ENCODE results near the gene RPL27A. TPM values are rescaled to one million over a fixed set of nuclear protein-coding genes. Genes with fewer than 3 reads are reported as not detected.
A peak's percentile ranks its signal among the peaks of the same experiment; 100 is the strongest.

The RPL27A gene
- total RNA-seq, 1 donor from 2014 or later = 679 TPM

DNA sequence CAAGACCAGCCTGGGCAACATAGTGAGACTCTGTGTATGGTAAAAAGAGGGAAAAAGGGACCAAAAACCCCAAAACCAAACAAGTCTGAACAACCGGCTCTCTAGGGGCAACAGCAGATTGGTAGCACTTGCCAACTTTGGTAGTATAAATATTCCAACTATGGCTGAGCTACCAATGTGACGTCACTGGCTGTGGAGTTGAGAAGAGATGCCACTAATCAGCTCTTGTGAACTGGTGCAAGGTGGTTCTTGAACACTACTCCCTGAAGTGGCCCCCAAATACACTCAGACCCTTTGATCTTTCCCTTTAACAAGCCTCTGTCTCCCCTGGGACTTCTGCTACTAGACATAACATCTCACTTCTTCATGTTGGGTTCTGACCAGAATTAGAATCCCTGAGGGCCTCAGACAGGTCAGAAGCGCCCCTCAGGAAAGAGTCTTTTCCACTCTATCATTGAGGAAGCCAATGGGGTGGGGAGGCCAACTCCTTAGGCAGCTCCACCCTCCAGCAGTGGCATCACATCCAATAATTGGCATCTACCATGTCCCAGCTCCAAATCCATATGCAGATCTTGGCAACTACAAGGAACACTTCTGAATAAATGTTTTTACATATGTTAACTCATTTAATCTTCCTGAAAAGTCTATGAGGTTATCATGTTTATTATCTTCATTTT is 49.2 kb downstream of the RPL27A start:
- ATAC-seq (no peak), DNase-seq (ENCODE audit: missing footprints) (no peak)
- intact Hi-C loops (cut with DNase I) = no loop called here

DNA sequence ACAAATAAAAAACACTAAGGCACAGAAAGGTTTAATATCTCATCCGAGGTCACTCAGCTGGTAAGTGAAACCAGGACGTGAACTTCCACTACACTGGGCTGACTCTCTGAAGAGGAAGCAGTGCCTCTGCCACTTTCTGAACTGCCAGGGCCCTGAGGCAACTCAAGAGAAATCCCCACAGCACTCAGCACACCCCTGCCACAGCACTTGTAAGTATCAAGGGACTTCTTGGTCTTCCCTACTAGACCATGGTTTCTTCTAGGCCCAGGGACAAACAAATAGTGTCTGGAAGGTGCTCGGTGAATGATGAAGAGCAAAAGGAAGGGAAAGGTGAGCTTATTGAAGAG is 49.7 kb downstream of the RPL27A start:
- no peak for DNase-seq (ENCODE audit: missing footprints)
- ATAC-seq = no peak
- intact Hi-C loops (cut with DNase I) = no loop called here

DNA sequence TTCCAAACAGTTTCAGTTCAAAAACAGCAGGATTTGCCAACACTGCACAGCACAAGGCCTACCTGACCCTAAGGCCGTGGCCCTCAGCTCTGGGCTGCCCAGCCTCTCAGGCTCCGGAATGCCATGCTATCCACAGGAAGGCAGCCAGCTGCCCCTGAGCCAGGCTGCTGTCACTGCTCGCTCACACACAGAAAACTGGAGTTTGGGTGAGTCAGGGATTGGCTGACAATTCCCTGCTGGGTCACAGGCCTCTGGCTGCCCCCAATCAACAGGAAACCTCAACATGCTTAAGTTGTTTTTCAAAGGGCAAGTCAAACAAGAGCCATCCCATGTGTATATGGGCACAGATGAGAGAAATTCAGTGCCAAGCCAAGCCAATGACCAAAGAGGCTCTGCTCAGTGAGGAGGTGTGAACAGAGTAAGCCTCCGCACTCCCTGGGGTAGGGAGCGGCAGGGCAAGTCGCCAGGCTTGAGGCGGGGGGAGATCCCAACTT is 50.2 kb downstream of the RPL27A start:
- ATAC-seq (peak; percentile 88), DNase-seq (ENCODE audit: missing footprints) (peak; percentile 81)
- intact Hi-C loops (cut with DNase I) = no loop called here

DNA sequence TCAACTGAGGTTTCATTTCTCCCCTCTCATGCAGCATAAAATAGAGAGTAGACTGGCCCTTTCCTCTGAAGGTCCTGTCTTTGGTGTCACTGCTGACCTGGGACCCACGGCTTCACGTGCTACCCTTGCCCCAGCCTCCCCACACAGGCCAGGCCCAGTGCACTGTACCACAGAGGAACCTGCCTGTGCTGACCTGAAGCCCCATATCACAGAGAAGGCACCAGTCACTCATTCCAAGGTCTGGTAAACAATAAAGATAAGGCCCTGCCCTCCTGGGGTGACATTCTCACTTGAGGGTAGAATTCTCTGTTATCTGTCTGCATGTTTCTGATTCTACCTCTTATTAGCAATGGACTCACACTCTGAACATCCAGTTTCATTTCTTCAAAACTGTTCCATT is 51.3 kb downstream of the RPL27A start:
- no peak for ATAC-seq
- intact Hi-C loops (cut with DNase I) = no loop called here
- no peak for DNase-seq (ENCODE audit: missing footprints)

DNA sequence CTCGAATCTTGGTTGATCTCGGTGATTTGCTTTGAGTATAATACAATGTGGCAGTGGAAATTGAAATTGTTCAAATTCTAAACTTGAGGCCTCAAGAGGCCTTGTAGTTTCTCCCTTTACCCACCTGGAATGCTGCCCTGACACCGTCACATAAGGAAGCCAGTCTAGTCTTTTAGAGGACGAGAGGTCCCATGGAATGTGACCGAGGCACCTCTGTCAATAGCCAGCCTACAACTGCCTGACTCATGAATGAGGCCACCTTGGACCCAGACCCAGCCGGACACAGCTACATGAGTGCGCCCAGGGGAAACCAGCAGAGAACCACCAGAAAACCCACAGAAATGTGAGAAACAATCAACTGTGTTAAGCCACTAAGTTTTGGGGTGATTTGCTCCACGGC is 52.5 kb downstream of the RPL27A start:
- intact Hi-C loops (cut with DNase I) = no loop called here
- no peak for ATAC-seq
- no peak for DNase-seq (ENCODE audit: missing footprints)

DNA sequence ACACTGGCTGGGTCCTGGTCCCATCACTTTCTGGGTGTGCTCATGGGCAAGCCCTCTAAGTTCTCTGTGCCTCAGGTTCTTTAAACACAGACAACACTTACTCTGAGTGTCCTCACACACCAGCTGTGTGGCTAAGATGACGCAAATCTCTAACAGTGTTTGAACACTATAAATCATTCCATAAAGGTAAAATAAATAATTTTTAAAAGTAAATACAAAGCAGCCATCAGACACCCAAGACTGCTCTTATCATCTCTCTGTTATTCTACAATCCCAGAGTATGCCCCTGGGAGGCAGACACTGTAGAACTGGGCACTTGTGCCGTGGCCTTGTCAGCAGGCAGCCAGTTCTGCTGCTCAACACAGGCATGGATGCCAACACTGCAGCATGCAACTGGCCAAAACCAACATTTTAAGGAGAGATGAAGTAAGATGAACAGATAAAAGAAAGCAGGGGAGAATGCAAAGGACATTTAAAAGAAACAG is 56.8 kb downstream of the RPL27A start:
- DNase-seq (ENCODE audit: missing footprints) (no peak), ATAC-seq (peak; percentile 43)
- intact Hi-C loops (cut with DNase I) = no loop called here

Other genes starting within 250 kb of the RPL27A start
- gene STK33, start 88.6 kb upstream of the RPL27A start, total RNA-seq = 23.9 TPM
- gene TRIM66, start 127 bp upstream of the RPL27A start, total RNA-seq = 3.5 TPM
- gene AKIP1, start 228.4 kb downstream of the RPL27A start, total RNA-seq = 23.3 TPM

Measured in Right ventricle myocardium inferior (tissue), 1 donor.